DMS153 (cell line): ENCODE results near the gene CHPT1.
A peak's percentile ranks its signal among the peaks of the same experiment; 100 is the strongest.

ENCODE experiments used
- DNase-seq: peaks from one replicate; lab custom pipeline; 2025; lab: John Stamatoyannopoulos, UW

Gene CHPT1

DNA sequence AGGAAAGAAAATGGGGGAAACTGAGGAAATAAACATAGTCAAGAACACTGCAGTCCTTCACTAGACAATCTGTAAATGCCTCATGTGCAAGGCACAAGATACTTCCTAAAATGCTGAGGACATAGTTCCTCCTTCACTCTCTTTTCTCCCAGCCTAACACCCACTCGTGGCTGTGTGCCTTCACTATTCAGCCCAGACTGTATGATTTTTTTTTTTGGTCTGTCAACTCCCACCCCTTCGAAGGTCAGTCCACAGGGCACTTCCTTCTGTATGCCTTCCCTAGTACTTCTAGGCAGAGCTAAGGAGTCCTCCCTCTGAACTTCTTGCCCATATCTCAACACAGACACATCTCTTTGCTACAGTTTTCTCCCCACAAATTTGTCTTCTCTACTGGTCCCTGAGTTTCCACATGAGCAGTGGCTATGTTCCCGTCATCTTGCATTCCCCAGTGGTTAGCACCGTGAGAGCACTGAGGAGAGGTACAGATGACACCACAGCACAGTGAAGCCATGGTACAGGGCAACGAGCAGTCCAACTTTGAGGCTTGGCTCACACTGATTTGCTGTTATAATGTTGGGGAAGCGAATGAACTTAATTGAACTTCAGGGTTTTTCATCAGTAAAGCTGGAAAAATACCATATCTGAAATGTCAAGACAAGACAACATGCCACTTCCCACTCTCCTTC is 65.9 kb downstream of the CHPT1 start:
- no peak for DNase-seq

DNA sequence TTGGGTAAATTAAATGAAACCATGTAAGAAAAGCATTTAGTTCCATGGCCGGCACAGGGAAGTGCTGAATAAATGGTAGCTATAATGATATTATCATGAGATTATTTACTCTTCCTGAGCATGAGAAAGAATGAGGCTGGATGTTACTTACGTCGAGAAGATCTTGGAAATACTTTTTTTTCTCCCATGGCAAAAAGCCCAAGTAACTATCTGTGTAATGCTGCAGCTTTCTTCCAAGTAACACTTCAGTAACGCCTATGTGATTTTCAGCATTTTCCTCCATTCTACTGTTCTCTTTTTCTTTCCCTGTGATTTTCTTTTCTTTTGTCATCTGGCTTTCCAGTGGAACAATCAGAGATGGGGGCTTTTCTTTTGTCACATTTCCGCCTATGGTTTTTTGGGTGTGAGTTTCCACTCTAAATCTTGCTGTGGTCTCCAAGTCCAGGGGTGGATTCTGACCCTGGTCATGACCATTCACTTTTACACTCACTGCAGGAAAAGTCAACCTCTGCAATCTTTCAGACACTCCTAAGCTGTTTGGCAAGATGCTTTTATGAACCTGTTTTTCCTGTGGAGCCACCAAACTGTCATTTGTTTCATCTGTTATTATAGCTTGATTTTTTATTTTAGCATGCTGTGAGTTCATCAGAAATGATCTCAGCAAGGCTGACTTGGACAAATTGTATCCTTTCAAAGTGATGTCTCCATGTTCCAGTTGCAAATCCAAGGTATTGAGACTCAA is 66.8 kb downstream of the CHPT1 start:
- no peak for DNase-seq

DNA sequence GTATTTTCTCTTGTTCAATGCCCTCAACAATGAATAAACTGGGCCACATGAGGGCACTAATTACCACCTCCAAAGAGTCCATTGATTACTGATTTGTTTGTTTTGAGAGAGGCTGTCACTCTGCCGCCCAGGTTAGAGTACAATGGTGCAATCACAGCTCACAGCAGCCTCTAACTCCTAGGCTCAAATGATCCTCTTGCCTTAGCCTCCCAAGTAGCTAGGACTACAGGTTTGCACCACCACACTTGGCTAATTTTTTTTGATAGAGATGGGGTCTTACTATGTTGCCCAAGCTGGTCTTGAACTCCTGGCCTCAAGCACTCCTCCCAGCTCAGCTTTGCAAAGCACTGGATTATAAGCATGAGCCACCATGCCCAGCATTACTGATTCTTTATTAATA is 70.1 kb downstream of the CHPT1 start:
- no peak for DNase-seq

DNA sequence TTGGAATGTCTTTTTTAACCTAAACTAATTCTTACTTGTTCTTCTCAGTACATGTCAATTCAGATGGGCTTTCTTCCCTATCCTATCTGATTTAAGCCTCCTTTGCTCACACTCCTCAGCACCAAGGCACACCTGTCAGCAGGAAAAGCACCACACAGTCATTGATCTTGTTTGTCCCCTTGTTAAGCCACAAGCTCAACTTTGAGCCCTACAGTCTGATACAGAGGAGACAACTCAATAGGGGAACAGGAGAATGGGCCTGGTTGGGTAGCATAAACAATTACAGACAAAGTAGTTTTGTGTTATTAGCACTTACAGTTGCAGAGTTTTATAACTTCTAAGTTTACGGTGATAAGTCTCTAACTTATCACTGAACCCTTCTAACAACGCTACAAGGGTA is 71.3 kb downstream of the CHPT1 start:
- no peak for DNase-seq

DNA sequence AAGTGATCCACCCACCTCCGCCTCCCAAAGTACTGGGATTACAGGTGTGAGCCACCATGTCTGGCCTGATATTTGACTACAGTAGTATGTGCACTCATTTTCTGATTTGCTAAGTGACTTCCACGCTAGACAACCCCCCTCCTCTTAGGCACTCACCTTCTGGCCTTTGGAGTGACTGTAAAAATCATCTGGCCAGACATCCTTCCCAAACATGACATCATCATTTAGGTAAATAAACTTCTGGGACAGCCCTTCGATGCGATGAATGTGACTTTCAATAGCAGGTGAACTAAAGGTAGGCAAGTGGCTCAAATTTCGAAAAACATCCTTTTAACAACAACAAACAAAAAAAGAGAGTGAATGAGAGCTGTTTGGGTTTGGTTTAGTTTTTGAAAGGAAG is 72.4 kb downstream of the CHPT1 start:
- peak; percentile 8 for DNase-seq

DNA sequence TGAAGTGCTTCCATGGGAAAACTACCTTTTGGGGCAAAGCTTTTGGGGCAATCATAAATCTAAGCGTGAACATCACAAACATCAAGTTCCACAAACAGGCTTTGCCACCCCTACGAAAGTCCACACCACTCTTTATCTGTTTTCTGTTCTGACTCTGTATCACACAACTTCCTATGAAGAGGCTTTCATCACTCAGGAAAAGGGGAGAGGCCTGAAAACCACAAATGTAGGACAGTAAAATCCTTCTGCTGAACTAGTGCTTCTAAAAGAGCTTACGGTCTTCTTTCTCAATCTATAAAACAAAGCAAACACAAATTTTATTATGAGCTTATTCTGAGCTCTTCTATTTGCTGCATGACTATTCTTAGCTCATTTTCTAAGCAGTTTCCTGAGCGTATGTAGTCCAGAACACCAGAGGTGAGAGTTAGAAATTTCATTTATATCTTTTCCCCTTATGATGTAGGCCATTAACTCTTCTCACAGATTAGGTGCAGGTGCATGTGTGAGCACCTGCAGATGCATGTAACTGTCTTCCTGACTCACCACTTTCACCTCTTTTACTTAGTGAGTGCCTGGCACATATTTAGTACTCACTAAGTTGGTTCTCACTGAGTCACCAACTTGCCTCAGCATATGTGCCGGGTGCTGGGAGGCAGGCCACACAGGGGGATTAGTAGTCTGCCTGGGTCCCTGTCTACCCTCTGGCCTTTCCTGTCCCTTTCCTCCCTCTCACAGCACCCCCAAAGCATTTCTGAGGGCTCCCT is 74.8 kb downstream of the CHPT1 start:
- no peak for DNase-seq

DNA sequence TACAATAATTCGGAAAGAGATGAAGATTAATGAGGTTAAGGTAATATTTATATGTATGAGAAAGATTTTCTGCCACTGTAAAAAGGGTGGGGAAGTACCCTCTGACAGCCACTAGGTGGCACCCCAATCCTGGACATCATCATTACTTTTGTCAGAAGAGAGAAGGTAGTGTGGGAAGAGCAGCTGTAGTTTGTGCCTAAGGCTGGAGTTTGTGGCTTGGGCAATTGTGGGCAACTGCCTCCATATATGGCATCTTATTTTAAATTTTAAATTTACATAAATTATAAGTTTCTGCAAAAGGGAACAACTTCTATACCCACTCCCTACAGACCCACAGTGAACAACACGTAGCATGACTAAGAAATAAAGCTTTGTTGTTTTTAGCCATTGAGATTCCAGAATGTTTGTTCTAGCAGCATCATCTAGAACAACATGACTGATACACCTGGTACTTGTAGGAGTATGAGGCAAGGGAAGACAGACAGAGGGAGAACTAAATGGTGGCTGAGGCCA is 76.3 kb downstream of the CHPT1 start:
- DNase-seq: peak; percentile 10

DNA sequence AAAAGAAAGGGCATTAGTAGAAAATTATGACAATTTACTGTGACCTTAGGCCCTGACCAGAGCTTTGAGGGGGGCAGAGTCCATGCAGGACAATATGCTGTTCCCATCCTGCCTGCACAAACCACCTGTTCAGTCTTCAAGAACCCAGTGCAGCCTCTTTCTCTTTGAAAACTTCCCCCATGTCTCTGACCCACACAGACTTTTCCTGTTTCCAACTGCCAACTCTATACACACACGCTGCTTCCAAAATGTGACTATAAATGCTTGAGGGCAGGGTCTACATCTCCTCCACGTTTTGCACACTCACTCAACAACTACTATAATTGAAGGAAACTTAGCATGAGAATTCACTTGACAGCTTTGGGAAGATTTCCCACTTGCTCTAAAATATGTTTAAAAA is 78.4 kb downstream of the CHPT1 start:
- no peak for DNase-seq

DNA sequence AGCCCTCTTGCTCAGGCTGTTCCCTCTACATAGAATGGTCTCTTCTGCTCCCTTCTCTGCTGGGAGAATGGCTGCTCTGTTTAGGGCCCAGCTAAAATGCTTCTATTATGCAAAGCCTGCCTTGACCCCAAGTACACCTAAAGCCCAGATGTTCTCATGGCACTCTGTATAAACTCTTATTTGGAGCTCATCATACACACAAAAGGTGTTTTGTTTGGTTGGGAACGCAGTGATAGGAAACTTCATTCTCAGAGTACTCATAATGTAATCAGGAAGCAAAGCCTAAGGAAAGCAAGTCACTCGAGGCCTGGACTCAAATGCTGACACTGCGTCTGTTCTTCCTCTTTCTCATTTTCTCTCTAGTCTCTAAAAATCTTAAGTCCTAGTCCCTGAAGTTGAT is 80.0 kb downstream of the CHPT1 start:
- DNase-seq: no peak

DNA sequence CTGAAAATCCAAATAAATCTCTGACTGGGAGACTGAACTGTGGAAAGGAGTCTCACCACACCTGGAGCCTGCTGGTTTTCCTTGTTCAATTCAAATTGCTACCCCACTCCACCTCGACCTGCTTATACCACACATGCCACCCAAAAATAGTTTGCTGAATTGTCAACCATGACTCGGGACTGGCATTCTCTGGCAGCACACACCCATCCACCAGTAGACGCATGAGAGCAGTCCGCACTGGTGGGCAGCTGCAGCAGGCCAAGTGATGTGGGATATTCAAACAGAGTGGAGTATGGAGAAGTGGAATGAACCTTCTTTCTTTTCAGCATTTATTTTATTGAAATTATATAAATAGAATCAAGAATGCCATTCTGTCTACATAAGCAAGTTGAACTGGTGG is 80.5 kb downstream of the CHPT1 start:
- DNase-seq: no peak
